HG03558 (cell line): ENCODE results near the gene IRAK1.

ENCODE experiments used
- ATAC-seq: cut with Tn5 transposase; IDR thresholded peaks from one replicate; pipeline ENCODE4 v1.9.1; 2021; ENCODE audit warnings: moderate number of reproducible peaks; ENCODE audit not compliant: unreplicated experiment; ENCODE audit errors: extremely low read depth

Gene IRAK1

DNA sequence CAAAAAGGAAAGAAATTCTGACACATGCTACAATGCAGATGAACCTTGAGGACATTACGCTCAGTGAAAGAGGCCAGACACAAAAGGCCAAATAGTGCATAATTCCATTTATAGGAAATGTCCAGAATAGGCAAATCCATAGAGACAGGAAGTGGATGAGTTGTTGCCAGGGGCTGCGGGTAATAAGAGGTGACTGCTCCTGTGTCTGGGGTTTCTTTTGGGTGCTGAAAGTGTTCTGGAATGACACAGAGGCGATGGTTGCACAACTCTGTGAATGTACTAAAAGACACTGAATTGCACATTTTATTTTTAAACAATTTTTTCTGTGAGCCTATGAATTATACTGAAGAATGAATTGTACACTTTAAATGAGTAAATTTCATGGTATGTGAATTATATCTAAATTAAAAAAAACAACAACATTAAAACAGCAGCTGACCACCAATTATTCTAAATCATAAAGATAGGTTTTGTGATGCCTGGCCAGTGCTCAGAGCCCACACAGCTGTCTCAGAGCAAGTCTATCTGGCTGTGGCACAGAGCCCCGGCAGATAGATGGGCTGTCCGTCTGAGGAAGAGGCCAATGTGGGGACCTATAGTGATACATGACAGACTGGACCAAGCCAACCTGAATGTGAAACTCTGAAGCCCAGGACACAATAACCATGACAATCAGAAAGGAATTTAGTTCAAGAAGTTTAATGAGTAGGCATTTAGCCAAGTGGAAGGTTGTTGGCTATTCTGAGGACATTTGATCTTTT lies 23.5 kb upstream of the IRAK1 start:
- no peak for ATAC-seq

DNA sequence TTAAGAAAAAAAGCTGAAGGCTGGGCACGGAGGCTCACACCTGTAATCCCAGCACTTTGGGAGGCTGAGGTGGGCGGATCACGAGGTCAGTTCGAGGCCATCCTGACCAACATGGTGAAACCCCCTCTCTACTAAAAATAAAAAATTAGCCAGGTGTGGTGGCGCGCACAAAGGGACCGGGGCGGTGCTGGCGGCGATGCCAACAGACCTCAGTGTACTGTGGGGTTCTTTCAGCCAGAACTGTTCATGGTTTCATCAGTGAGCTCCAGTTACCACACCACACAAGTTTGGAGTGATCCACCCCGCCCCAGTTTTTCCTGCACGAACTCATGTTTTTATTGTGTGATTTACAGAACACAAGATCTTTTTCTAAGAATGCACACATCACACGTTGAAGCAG lies 21.2 kb upstream of the IRAK1 start:
- no peak for ATAC-seq

DNA sequence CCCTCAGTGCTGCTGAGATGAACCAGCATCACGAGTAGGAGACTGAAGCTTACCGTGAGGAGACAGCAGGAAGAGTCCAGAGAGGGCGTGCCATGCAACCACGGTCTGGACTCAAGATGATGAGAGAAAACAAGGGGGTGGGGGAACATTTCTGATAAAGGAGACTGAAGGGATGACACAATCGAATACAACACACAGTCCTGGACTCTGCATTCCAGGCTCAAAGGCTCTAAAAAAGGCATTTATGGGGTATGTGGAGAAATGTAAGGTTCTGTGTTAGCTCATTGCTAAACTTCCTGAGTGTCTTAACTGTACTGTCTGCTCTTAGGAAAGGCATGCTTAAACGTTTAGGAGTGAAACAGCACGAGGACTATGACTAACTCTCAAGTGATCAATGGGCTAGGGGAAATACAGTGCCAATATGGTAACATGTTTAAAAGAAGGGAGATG lies 20.6 kb upstream of the IRAK1 start:
- no peak for ATAC-seq

DNA sequence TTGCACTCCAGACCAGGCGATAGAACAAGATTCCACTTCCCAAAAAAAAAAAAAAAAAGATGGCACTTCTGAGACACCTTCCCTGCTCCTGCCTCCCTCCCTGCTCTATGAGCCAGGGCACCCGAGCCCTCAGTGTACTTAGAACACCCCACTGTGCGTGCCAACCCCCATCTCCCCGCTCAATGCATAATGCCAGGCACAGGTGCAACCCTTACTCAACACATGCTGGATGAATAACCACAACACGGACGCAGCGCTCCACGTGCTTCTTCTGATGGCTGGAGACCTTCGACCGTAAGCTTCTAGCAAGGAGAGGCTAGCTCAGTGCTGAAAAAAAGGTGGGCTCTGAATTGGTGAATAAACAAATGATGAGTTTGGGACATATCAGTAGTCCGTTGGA lies 19.9 kb upstream of the IRAK1 start:
- ATAC-seq = no peak

DNA sequence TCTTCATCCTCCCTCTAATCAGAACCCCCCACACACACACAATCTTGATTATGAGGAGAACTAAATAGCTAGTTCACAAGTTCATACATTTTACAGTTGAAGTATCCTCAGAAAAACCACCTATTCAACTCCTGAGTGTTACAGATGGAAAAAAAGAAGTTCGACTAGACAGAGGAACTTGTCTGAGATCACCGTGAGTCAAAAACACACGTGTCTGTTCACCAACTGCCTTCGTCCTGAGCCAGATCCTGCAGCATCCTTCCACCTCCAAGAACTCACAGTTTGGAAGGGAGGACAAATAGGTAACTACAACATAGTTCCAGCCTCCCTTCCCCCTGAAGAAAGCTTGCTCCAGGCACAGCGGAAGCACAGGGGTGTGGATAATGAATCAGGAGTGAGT lies 19.0 kb upstream of the IRAK1 start:
- ATAC-seq = no peak

DNA sequence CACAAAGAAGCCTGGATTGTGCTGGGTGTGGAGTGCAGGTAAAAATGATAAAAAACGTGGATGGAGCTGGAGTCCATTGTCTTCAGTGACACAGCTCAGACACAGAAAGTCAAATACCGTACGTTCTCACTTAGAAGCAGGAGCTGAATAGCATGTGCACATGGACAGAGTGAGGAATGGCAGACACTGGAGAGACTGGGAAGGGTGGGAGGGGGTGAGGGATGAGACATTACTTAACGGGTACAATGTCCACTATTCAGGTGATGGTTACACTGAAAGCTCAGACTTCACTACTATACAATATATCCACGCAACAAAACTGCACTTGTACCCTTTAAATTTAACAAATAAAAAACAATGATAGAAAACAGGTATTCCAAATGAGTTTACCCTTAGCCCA lies 18.1 kb upstream of the IRAK1 start:
- ATAC-seq = no peak

DNA sequence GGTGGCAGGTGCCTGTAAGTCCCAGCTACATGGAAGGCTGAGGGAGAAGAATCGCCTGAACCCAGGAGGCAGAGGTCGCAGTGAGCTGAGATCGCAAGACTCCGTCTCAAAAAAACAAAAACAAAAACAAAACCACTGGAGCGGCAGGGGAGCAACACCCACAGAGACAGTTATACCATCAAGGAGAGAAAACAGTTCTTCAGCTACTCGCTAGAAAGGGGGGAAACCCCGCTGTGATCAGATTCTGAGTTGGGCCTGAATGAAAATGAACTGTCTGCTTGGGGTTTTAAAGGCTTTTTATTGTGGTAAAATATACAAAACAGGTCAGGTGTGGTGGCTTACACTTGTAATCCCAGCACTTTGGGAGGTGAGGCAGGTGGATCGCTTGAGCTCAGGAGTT lies 16.8 kb upstream of the IRAK1 start:
- no peak for ATAC-seq

DNA sequence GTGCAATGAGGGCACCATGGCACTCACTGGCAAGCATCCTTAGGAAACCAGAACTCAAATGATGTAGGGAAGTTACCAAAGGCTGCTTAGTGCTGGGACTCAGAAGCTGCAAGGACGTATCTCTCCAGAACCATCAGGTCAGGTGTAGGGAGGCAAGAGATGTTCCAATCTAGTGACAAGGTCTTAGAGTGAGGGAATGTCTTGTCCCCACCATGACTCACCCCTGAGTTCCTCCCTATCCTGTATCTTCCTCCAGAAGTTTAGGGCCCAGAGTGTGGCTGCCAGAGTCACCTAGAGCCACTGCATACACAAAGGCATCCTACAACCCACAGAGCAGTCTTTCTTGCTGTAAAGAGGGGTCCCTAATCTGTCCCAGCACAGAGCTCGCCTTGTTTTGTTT lies 14.1 kb upstream of the IRAK1 start:
- no peak for ATAC-seq

DNA sequence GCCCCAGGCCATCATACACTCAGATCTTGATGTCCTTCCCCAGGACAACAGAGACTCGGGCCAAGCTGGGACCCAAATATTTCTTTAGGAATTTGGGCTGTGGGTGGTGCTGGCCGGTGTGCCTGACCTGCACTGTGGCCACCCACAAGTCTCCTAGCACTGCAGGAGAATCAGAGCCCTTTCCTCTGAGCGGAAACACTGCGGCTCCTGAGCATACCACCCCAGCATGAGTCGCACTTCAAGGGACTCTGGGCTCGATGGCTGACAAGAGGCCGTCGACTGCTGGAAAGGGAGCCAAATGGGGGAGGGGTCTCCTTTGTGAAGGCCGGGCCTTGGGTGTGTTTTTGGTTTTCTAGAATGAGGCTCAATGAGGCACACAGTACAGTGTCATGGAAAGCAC lies 13.0 kb upstream of the IRAK1 start:
- no peak for ATAC-seq

DNA sequence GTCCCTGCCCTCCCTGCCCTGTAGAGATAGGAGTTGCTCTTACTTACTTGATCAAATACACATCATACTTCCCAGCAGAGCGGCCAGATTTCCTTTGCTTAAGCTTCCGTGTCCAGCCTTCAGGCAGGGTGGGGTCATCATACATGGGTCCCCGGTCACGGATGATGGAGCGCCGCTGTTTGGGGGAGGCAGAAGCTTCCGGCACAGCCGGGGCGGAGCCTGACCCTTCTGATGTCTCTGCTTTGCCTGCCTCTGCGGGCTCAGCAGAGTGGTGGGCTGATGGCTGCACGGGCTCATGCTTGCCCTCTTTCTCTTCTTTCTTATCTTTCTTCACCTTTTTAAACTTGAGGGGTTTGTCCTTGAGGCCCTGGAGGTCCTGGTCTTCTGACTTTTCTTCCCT lies 12.5 kb upstream of the IRAK1 start:
- no peak for ATAC-seq

DNA sequence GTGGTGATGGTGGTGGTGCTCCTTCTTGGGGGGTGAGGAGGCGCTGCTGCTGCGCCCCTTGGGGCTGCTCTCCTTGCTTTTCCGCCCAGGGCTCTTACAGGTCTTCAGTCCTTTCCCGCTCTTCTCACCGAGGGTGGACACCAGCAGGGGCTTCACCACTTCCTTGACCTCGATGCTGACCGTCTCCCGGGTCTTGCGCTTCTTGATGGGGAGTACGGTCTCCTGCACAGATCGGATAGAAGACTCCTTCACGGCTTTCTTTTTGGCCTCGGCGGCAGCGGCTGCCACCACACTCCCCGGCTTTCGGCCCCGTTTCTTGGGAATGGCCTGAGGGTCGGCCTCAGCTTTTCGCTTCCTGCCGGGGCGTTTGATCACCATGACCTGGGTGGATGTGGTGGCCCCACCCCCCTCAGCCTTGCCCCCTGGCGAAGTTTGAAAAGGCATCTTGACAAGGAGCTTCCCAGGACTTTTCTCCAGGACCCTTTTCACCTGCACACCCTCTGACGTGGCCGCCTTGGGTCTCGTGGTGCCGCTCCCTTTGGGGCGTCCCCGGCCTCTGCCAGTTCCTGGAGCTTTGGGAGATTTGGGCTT lies 11.1 kb upstream of the IRAK1 start:
- no peak for ATAC-seq

DNA sequence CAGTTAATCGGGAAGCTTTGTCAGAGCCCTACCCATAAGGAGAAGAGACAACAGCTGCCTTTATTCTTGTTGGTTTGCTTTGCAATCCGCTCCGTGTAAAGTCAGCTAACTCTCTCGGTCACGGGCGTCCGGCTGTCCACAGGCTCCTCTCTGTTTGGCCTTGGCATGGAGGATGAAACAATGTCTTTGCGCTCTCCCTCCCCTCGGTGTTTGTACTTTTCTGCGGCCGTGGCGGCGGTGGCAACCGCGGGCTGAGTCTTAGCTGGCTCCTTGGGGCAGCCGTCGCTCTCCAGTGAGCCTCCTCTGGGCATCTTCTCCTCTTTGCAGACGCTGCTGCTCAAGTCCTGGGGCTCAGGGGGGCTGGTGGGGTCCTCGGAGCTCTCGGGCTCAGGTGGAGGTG lies 10.6 kb upstream of the IRAK1 start:
- ATAC-seq = no peak

DNA sequence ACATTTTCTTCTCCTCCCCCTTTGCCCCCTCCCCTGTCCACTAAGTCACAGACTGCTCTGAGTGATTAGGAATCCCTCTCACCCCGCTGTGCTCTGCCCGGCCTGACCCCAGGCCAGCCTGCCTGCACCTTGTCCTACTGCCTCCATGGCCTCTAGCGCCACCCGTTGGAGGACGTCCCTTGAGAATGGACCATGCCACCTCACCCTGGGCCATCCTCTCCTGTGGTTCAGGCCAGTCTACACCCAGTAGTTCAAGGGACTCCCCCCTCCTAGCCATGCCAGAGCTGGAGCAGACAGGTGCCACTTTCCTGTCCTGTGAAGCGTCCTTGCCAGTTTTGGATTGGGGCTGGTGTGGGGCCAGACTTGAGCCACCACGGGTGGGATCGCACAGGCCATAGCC lies 9.7 kb upstream of the IRAK1 start:
- no peak for ATAC-seq

DNA sequence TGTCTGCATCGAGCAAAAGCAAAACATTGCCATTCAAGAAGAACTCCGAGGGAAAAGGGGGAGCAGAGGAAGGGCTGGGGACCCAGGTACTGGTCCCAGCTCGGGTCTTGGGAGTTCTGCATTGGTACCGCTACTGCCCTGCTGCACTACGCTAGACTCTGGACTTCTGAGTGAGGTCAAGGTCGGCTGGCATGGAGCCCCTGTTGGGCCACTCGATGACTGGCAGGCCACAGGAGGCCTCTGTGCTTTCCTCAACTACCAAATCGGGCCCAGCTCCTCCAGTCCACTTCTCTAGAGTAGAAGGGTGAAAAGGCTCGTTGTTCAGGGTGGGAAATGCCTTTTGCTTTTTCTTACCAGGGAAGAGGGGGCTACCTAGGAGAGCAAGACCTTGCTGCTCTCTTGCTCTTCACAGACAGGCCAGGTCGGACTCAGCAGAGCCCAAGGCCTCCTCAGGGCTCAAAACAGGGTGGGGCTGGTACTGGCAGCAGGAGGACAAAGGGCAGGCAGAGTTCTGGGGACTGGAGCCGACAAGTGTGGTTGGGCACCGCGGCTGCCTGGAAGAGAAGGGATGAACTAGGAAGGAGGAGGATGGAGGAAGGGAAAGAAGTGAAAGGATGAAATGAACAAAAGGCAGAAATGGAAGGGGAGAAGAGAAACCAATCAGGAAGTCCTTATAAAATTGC lies 8.9 kb upstream of the IRAK1 start:
- no peak for ATAC-seq

DNA sequence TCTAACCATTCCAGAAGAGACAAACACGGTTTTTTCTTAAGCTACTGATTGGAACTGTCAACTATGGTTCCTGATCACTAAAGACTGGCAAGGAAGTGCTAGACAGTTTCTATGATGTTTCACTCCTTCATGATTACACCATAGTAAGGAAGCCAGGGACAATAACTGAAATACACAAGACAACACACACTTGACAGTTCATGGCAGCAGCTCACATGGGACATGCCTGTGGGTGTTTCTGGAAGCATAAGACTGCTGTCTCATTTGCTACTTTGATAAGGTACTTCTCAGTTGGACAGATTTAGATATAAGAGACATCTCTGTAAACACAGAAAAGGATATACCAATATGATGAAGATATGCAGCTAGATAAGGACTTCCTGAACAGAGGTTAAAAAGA lies 8.3 kb upstream of the IRAK1 start:
- ATAC-seq = no peak

DNA sequence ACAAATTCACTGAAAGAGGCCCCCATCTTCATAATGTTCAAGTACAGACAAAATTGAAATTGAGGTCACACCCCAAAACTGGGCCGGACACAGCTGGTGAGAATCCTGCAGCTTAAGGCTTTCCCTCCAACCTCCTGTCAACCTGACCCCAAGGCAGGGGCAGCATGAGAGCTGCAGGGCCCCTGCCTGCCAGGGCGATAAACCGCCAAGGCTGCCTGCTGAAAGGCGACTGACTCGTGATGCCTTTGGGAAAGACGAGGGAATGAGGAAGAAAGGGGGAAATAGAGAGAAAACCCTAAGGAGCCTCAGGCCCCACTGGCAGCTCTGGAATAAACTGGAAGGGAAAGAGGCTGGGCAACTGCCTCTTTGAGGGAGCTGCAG lies 7.3 kb upstream of the IRAK1 start:
- no peak for ATAC-seq

DNA sequence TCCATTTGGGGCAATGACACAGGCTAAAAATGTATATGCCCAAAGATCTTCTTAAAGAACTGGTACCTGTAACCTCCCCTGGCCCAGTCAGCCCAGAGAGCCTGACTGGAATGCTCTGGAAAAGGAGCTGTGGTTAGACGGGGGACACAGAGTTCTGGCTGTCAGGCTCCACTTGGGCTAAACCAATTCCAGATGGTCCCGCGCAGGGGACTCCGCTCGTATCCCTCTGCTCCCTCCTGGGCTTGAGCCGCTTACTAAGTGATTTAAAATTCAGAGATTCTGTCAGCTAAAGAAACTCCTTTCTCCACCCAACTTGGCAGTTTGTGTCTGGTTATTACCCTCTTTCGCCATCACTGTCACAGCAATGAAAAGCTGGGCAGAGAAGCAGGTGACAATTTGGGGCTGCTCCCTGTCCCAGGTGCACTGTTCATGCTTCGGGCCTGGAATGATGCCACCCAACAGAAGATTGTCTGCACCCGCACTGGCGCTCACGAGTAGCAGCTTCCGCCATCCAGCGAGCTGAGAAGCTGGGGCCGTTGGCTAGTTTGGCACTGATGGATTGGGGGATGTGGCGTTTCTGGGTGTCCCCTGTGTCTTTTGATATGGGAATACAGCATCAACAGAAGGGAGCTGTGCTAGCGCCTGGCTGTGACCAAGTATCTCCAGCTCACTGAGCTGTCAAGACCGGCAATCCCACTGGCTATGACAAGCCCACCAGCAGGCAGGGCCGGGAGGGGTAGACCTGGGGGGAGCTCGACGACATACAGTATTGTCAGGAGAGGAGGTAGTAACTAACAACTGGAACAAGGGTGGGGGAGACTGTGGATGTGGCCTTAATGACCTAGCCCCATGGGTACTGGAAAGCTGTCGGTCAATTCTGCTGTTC lies 6.7 kb upstream of the IRAK1 start:
- ATAC-seq = no peak

DNA sequence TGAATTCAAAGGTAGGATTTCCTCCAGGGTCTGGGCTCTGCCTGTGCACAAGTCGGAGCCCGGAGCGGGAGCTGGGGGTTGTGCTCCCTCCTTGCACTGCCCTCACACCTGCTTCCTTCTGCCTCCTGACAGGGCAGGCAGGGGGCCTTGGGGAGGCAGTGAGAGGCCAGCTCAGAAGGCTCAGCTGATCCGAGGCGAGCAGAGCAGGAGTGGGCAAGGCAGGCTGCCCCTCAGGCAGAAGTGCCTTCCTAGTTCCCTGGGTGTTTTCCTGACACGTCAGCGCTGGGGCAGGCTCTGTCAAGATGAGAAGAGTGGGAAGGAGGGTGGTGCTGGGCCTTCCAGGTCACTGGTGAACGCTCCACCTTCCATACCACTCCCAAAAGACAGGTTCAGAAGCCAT lies 5.5 kb upstream of the IRAK1 start:
- ATAC-seq = no peak

DNA sequence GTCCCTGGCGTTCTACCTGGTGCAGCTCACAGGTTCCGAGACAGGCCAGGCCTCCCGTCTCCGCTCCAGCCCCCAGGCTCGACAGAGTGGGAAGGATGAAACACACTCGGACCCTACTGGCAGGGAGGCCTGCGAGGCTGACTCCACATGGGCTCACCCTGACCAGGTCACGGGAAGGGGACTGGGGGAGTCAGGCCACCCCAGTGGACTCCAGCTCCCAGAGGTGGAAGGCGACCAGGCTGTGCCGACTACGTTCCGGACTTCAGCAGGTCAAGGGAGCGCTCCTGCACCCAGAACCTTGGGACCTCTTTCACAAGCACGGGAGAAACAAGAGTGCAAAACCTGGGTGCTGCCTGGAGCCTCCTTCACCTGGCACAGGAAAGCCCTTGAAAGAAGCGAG lies 4.6 kb upstream of the IRAK1 start:
- no peak for ATAC-seq

DNA sequence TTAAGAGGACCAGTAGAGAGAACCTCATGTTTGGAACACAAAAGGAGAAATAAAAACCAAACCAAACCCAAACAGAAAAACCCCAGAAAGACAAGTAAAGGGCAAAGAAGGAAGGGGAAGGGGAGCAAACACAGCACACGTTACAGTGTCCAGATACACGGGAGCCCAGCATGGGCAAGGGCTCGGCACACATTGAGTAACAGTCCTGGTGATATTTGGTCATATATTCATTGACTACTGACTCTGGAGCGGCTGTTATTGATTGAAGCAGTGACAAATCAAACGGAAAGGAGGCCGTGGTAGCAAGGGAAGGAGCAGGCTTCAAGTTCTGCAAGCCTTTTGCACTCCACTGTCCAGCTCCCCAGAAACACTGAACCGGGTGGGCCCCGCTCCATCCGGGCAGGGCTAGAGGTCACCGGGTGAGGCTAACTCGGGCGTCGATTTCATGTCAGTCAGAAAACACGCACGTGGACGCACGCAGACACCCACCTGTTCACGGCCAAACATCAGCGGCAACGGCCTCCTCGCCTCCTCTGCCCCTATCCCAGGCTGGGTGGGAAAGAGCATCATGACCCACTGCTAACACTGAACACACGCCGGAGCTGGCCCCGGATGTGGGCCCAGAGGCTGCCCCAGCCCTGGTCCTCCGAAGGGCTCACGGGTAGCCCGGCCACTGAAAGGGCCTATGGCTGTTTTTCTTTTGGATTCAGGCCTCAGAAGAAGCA lies 3.7 kb upstream of the IRAK1 start:
- ATAC-seq = no peak
